Cardiac septum (tissue), 1 donor: ENCODE data around the gene ERC1. TPM values are rescaled to one million over a fixed set of nuclear protein-coding genes. Genes with fewer than 3 reads are reported as not detected.

Source experiments
- total RNA-seq: library from RNA; stranded (reverse); fragmentation: NEBNext Ultra II Directional; extraction: Animal tissue kit (Norgen Biotek cat#: 25700); gene quantifications from one replicate; pipeline ENCODE4 v1.2.1, GENCODE V29; 2021
- donor health status: DM: no; HTN: no; CAD: no.

ERC1 gene
- total RNA-seq, 1 donor from 2014 or later: 56.9 TPM

Other genes starting within 250 kb of the ERC1 start
- 227 TPM for gene WNK1, start 238.6 kb upstream of the ERC1 start, total RNA-seq
- gene RAD52, start 41.5 kb upstream of the ERC1 start, total RNA-seq: 9.2 TPM